RPMI8226 (cell line): ENCODE data around the gene NBEA.
A peak's percentile ranks its signal among the peaks of the same experiment; 100 is the strongest.

Source experiments
- DNase-seq: peaks from one replicate; pipeline ENCODE4 v3.0.0-alpha.2; 2015

The NBEA gene

DNA sequence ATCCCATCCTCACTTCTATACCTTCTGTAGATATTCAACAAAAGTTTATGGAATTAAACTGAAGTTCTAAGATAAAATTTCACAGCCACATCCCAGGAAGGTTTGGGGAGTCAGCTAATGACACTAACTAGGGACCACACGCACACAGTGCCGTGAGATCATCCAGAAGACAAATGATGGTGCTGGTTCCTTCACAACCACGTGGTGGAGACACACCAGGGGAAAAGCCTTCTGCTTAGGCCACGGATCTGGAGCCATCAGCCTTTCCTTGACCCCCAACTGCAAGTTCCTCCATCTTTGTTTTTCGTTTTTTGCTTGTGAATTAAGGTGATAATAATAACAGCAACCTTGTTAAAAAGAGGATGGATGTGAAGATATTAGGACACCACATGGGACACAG is 776.0 kb downstream of the NBEA start:
- no peak for DNase-seq

DNA sequence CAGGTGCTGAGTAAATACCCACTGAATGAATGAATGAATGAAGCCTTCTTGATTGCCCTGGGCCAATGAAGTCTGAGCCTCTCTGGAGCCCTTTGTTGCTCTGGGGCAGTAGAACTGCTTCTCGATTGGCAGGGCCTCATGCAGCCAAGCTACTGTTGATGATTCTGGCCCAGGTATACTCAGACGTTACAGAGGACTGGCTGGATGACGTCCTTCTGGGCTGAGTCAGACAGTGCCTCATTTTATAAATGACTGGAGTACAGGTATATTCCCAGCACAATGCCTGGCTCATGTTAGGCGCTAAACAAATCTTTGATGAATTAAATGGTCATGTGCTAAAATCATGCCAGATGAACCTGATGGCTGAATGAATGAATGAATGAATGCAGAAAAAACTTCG is 778.2 kb downstream of the NBEA start:
- no peak for DNase-seq

GRCh38 chr13:35720690-35721554 is 778.9 kb downstream of the NBEA start:
- peak; percentile 11 for DNase-seq
